HG02623 (cell line): Measurements from ENCODE around the gene NEURL1.
"Not testable (repeated sequence)": the region's sequence is repeated elsewhere in the genome, so short reads cannot be mapped to it uniquely, and the experiment has no call there.

Source experiments
- ATAC-seq: cut with Tn5 transposase; IDR thresholded peaks from one replicate; pipeline ENCODE4 v1.9.1; 2021; ENCODE audit warnings: moderate library complexity; ENCODE audit not compliant: unreplicated experiment

Gene NEURL1

DNA sequence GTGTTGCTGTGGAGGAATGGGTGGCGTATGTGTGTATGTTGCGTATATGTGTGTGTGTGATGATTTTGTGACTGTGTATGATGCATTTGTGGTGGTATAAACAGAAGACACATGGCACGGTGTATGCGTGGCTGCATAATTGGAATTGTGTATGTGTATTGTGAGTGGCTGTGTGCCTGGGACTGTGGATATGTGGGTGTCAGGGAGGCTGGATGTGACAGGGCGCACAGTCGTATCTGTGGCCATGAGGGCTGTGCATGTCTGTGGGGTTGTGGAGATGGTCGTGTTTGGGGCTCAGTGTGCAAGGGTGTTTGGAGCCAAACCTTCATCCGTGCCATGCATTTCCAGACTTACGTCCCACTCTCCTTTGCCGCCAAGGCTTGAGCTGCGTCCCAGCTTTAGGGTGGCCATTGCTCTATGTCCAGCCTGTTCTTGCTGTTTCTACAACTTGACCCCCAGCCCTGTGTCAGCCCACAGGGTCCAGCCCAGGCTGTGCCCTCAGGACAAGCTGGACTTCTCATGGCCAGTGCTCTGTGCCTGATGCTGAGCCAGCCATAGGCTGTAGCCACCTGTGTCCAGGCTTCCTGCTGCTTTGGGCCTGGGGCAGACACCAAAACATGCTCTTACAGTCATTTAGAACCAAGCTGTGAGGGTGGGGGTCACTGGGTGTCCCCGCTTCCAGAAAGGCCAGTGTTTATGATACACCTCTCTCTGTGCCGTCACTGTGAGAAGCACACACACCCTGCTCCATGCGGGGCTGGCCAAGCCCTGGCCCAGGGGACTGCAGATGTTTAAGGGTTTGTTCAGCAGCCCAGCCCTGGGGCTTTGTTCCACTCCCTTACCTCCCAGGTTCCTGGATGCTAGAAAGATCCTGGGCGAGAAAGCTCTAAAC lies 127.6 kb downstream of the NEURL1 start:
- no peak for ATAC-seq

DNA sequence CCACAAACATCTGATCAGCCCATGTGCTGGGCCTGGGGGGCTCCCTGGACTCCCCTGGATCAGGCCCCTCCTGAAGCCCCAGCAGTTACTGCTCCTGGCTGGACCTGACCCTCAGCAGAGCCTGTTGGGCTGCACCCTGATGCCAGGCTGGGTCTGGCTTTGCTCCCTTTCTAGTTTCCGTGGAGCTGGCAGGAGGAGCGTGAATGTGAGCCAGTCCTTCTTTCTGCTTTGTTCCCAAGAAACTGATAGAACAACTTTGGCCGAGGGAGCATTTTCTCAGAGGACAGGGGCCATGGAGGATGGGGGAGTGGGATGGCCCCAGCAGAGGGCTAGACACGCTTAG lies 128.2 kb downstream of the NEURL1 start:
- no peak for ATAC-seq

DNA sequence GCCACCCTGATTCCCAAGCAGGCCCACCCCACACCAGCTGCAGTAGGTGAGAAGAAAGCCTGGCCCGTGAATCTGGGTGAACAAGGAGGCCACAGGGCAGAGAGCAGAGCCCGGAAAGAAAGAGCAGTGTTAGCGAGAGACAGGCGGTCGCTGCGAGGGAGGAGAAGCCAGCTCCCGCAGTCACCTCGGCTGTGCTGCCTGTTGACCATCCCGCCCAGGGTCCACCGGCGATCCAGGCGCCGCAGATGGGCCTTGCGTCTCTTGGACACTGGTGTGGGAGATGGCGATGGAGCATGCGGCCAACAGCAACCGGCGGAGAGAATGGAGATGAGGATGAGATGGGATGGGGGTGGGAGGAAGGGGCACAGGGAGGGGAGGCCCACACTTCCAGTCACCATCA lies 128.8 kb downstream of the NEURL1 start:
- no peak for ATAC-seq

DNA sequence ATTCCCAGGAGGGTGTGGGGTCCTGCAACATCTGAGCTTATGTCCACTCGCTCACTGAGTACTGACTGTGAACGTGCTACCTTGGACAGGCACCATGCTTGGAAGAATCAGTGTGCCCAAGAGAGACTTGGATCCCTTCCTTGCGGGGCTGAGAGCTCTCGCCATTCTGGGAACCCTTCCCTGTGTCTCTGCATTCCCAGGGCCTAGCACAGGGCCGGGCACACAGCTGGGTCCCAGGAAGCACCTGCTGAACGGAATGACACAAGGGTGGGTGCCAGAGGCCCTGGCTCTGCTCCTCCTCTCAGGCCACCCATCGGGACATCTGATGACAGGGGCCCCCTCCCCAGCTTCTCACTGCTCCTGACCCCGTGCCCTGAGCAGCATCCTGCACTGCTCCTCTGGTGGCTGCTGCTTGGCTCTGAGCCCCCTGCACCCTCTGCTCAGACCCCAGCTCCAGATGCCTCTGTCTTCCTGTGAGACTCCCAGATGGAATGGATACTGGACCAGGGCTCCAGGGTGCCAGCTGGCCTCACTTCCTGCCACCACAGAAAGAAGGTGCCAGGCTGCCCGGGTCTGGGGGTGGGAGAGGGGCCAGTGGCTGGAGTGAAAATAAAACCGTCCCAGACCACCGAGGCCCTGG lies 129.6 kb downstream of the NEURL1 start:
- no peak for ATAC-seq

DNA sequence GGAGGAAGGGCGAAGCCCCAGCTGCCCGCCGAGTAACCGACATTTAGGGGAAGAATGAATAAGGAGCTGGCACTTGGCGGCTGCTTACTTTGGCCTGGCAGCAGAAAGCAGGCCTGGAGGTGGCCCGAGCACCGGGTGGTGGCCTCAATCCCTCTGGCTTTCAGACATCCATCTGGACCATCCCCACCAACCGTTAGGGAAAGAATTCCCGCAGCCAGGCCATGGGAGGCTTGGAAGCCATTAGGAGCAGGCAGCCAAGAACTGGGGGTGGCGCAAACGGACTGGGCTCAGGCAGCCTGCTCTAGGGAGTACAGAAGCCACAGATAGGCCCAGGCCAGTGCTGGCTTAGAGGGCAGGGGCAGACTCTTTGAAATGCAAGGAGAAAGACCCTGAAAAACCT lies 132.7 kb downstream of the NEURL1 start:
- ATAC-seq, result no peak

DNA sequence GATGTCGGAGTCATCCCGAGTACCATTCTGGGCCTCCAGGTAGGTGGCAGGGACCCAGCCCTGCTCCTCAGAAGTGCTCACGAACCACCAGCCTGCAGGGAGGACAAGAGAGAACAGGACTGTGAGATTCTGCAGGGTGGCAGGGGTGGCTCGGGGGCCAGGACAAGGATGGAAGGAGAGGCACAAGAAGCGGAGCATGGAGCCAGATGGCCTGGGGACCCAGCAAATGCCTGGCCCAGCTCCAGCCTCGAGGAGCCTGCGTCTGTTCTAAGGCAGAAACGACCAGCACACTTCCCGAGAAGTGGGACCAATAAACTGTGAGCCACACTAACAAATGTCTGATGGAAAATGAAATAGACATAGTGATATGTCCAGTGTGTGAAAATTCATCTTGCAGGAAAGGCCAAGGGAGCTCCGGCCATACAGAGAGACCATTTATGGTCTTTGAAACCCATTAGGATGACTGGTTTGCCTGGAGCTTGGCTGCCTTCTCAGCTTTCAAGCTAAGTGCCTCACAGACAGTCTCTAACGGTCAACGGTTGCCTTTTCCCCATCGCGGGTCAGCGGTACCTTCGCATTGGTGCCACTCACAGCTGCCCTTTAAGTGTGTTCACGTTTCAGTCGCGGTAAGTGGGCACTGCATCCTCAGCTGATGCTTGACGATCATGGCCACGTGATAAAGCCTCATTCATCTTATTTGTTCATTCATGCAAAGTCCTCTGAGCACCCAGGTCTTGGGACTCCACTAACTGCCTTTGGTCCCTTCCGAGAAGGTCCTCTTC lies 133.8 kb downstream of the NEURL1 start:
- no peak for ATAC-seq

DNA sequence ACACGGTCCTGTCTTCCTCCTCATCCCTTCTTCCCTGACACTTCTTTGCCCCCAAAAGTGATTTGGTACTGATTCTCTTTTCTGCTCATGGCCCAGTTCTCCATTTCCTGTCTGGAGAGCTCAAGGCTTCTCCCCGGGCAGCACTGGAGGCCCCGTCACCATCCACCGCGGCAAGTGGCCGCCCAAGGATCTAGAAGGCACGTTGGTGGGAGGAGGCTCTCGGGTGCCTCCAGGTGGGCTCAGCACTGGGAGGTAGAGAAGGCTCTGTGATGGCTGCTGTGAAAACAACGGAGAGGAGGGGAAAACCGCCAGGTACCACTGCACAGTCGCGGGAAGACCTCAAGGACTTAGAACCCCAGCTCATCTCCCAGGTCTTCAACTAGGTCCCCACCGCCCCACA lies 134.4 kb downstream of the NEURL1 start:
- no peak for ATAC-seq

DNA sequence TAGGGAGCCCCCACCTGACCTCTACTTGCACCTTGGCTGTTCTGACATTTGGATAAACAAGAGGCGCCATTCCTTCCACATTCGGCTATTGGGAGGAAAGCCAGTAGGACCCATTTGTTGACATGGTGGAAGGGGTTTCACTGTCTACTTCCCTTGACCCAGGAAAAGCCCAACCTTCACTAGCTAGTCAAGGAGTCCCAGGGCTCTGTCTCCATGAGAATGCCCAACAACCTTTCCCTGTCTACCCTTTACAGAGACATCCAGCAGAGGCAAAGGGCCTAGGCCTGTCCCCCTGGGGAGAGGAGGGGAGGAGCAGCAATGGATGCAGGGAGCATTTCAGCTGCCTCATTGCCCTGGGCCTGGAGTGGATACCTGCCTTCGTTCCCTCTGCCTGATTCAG lies 136.1 kb downstream of the NEURL1 start:
- ATAC-seq, result no peak

DNA sequence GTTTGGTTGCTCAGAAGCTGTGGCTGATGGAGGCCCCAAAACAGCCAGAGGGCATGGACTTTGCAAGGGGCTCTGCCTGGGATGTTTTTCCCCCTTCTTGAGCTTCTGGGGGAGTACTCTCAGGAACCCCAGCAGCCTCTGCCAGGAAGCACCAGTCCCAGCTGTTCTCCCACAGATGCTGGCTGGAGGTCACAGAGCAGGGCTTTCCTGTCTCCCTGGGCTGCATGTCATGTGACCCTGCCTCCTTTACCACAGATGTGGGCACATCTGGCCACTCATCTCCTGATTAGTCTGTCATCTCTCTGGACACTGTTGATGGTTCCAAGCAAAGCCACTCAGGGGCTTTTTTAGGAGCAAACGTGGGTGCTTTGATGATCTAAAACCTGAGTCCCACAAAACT lies 136.7 kb downstream of the NEURL1 start:
- no peak for ATAC-seq

DNA sequence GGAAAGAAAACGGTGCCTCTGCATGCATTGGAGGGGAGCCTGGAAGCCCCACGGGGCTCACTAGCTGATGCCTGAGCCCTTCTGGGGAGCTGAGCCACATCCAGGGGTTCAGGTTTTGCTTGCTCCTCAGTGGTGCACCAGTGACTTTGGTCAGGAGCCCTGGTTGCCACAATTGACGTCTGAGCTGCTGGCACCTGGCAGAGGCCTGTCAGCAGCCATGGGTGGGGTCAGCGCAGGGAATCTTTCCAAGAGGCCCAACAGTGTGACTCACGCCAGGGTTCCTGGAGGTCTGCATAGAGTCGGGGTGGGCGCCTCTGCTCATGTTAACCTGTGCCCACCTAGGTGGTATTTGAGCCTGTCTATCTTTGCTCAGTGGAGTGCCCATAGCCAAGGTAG lies 138.7 kb downstream of the NEURL1 start:
- ATAC-seq, result no peak

DNA sequence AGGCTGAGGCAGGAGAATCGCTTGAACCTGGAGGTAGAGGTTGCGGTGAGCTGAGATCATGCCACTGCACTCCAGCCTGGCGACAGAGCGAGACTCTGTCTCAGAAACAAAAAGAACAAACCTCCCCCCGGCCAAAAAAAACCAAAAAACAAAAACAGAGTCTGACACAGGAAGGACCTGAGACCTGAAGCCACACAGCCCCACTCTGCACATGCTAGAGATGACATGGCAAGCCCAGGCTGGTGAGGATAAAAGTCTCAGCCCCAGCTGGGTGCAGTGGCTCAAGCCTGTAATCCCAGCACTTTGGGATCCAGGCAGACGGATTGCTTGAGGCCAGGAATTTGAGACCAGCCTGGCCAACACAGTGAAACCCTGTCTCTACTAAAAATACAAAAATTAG lies 139.4 kb downstream of the NEURL1 start:
- ATAC-seq, result not testable (repeated sequence)

DNA sequence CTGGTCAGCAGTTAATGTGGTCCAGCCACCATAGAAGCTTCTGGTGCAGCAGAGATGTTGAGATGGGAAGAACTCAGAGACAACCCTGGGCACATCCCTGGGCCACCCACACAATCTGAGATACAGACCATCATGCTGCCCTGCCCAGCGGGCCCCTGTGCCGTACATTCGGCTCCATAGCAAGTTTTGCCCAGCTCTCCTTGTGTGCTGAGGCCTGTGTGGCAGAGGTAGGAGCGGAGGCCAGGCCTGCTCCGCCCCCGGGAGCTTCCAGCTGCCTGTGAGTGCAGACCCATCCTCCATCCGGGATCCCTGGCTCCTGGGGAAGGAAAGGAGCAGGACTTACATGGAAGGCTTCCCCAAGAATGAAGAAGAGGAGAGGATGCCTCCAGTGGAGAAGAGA lies 140.3 kb downstream of the NEURL1 start:
- no peak for ATAC-seq

DNA sequence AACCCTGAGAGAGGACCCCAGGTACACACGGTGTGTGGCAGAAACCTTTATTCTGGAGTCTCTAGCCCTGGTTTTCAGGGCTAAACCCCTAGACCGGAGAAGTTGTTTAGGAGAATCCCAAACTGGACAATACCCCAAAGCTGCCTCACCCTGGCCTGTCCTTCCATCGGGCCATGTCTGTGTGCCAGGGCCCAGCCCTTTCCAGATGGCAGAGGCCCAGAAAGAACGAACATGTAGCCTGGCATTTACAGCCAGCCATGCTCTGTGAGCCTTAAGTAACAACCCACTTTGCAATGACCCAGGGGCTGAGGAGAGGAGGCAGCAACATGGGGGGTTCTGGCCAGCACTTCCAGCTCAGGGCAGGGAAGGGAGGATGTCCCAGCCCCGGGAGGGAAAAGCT lies 142.1 kb downstream of the NEURL1 start:
- no peak for ATAC-seq

DNA sequence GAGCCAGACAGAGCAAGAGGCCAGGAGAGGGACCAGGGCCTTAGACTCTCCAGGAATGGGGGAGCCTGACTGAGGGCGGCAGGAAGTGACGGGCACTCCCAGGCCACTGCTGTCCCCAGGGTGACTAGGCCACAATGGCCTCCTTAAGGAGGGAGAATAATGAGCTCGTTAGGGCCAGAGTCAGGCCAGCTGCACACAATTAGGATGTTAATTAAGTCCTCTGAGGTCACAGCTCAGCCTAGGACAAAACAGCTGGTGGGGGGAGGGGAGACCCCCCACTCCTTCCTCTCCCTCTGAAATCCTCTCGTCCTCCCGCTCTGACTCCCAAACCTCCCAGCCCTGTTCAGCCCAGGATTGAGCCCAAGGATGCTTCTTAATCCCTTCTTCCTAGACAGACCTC lies 143.0 kb downstream of the NEURL1 start:
- ATAC-seq, result no peak

DNA sequence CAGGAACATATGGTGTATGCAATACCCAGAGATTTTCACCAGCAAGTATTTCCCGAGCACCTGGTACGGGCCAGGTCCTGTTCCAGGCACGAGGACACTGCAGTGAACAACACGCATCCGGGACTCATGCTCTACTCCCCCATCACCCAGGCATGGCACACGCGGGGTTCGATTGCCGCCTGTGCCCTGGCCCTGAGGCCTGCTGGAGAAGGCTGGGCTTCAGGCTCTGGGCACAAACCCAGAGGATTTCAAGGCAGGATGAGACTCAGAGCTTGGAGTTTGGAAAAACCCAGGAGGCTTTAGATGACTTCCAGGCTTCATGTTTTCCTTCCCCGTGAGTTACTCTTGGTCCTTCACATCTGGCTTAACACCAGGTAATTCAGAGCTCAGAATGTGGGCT lies 143.5 kb downstream of the NEURL1 start:
- no peak for ATAC-seq

DNA sequence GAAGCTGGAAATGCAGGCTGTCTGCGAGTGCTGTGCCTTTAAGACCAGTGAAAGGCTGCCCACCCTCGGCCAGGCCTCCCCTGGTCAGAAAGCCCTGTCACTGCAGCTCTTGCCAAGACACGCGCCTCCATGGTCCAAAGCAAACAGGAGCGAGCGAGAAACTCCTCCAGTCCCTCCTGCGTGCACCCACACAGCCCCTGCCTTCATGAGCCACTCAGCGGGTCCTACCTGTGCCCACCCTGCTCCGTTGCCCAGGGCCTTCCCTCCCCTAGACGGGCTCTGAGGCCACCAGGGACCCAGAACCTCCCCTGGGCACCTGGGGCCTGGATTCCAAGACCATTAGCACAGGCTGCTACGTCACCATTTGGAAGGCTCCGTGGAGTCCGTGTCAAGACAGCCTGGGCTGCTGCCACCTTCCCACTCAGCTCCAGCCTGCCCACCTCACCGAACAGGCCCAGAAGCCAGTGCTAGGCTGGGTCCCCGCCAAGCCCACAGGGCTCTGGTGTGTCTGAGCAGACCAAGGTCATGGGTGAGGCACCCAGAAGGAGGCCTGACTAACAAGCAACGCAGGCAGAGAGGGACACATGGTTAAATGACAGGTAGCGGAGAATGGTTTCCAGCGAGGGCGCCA lies 144.5 kb downstream of the NEURL1 start:
- no peak for ATAC-seq

DNA sequence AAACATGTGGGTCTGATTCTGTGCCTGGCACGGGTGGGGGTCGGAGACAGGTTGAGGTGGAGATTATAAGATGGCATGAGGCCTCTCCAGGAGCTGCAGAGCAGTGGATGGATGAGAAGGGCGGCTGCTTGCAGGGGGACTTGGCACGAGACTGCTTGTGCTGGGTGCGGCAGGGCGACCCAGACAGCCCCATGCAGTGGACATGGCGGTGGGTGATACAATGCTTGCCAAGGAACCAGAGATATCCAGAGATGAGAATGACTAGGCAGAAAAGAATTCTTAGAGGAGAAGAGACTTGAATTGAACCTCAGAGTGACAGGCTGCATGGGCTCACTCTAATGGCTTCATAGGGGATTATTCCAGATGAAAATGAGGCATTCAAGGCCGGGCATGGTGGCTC lies 145.4 kb downstream of the NEURL1 start:
- no peak for ATAC-seq

DNA sequence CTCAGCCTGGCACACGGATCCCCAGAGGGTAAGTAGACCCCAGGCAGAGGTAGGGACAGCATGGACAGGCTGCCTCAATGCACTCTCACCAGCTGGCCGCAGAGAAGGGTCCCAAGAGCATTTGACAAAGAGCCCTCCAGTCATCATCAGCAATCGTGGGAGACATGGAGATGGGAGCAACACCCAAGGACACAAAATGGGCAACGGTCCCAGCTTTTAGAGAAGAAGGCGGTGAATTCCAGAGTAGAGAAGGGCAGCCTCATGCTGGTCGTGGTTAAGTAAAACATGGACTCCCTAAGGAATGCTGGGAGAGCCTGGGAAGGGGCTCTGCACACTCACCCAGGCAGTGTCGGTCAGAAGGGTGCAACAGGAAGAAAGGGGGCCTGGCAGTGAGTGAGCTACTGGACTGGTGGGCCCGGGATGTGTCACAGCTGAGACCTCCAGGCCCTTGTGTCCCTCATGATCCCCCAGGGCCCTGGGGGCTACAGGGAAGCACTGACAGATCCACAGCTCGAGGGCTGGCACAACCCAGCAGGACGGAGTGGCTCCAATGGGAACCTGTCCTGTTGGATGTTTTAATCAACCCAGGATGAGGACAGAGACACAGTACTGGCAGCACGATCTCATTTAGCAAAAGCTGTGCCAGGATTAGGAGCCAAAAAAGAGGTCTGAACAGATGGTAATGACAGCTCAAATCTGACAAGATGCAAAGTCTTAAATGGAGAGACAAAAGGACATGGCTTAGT lies 147.1 kb downstream of the NEURL1 start:
- no peak for ATAC-seq

DNA sequence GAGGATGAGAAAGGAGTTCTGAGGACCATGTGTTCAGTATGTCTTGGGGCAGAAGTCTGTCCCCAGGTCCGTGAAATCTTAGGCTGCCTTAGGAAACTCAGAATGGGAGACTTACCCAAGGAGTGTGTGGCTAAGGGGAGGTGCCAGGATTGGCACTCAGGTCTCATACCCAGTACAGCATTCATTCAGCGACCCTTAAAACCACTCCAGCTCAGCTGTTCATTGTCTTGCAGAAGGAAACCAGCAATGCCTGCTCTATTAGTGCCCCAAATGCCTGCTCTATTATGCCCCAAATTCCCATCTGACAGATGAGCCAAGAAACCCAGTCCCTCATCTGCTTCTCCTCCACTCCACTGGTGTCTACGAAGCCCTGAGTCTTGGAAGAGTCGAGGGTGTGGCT lies 147.8 kb downstream of the NEURL1 start:
- no peak for ATAC-seq
